GM21381 (cell line): ENCODE results near the gene ZNF557.

Experiments
- ATAC-seq: cut with Tn5 transposase; IDR thresholded peaks from one replicate; pipeline ENCODE4 v1.9.1; 2021; ENCODE audit warnings: mild to moderate bottlenecking, moderate library complexity; ENCODE audit not compliant: unreplicated experiment

ZNF557 gene

GRCh38 chr19:7074705-7075282 lies 5.3 kb downstream of the ZNF557 start:
- no peak for ATAC-seq

GRCh38 chr19:7076151-7076550 lies 6.6 kb downstream of the ZNF557 start:
- ATAC-seq: no peak

- no peak for ATAC-seq
Measured at GRCh38 chr19:7078008-7078407, 8.5 kb downstream of the ZNF557 start.

- no peak for ATAC-seq
Measured at GRCh38 chr19:7083076-7083956, 13.8 kb downstream of the ZNF557 start.

GRCh38 chr19:7088999-7089398 lies 19.5 kb downstream of the ZNF557 start:
- no peak for ATAC-seq

GRCh38 chr19:7098096-7098495 lies 28.6 kb downstream of the ZNF557 start:
- ATAC-seq: no peak

GRCh38 chr19:7098701-7099596 lies 29.4 kb downstream of the ZNF557 start:
- peak; percentile 86 for ATAC-seq

- no peak for ATAC-seq
Measured at GRCh38 chr19:7099597-7099921, 30.1 kb downstream of the ZNF557 start.

- ATAC-seq: no peak
Measured at GRCh38 chr19:7101498-7102253, 32.2 kb downstream of the ZNF557 start.

GRCh38 chr19:7104747-7105447 lies 35.4 kb downstream of the ZNF557 start:
- ATAC-seq: no peak

GRCh38 chr19:7106711-7107657 lies 37.5 kb downstream of the ZNF557 start:
- ATAC-seq: no peak

- ATAC-seq: no peak
Measured at GRCh38 chr19:7109678-7110289, 40.3 kb downstream of the ZNF557 start.

- no peak for ATAC-seq
Measured at GRCh38 chr19:7112675-7113074, 43.2 kb downstream of the ZNF557 start.

- no peak for ATAC-seq
Measured at GRCh38 chr19:7113233-7113632, 43.7 kb downstream of the ZNF557 start.

GRCh38 chr19:7115721-7116120 lies 46.2 kb downstream of the ZNF557 start:
- no peak for ATAC-seq

- ATAC-seq: no peak
Measured at GRCh38 chr19:7117248-7117647, 47.7 kb downstream of the ZNF557 start.

GRCh38 chr19:7119582-7119981 lies 50.1 kb downstream of the ZNF557 start:
- no peak for ATAC-seq

- no peak for ATAC-seq
Measured at GRCh38 chr19:7120499-7120898, 51.0 kb downstream of the ZNF557 start.

- no peak for ATAC-seq
Measured at GRCh38 chr19:7122701-7123100, 53.2 kb downstream of the ZNF557 start.
